HepG2 (cell line): ENCODE data around the gene ZNF20. TPM values are rescaled to one million over a fixed set of nuclear protein-coding genes. Genes with fewer than 3 reads are reported as not detected.

Experiments
- BRD4 ChIP-seq: sonication (generic); formaldehyde crosslinking; IDR thresholded peaks from 2 replicates; pipeline ENCODE4 v1.4.0; 2020; ENCODE audit warnings: missing genetic modification reagents
- CREB1 ChIP-seq, 2 experiments: fragments of 450-650 bp in 1 of 2; IDR thresholded peaks; 2 replicates each; pipeline ENCODE4 v1.6.1; 2016 to 2017; ENCODE audit warnings: control low read depth in 1 of 2, mild to moderate bottlenecking in 1 of 2, missing compliant biosample characterization in 1 of 2, missing genetic modification characterization in 1 of 2
- CSRNP1 ChIP-seq: sonication (generic); formaldehyde crosslinking; IDR thresholded peaks from 2 replicates; pipeline ENCODE4 v1.8.1; 2023; ENCODE audit warnings: mild to moderate bottlenecking, missing genetic modification reagents
- DR1 ChIP-seq: sonication (generic); formaldehyde crosslinking; IDR thresholded peaks from 2 replicates; pipeline ENCODE4 v1.8.0; 2021; ENCODE audit warnings: mild to moderate bottlenecking, missing genetic modification reagents, inconsistent platforms
- HBP1 ChIP-seq: IDR thresholded peaks from 2 replicates; pipeline ENCODE4 v1.6.1; 2016; ENCODE audit warnings: low read depth, control low read depth
- HIVEP1 ChIP-seq: sonication (generic); formaldehyde crosslinking; IDR thresholded peaks from 2 replicates; pipeline ENCODE4 v1.4.0; 2020; ENCODE audit warnings: mild to moderate bottlenecking, missing genetic modification reagents
- KMT2A ChIP-seq: sonication (generic); formaldehyde crosslinking; IDR thresholded peaks from 2 replicates; pipeline ENCODE4 v1.4.0; 2020; ENCODE audit warnings: missing genetic modification reagents
- MXI1 ChIP-seq: IDR thresholded peaks from 3 replicates; pipeline ENCODE4 v1.6.1; 2012; ENCODE audit warnings: low read depth, low read length, inconsistent platforms, borderline replicate concordance
- PAX8 ChIP-seq: sonication (generic); formaldehyde crosslinking; IDR thresholded peaks from 2 replicates; pipeline ENCODE4 v1.8.0; 2022; ENCODE audit warnings: mild to moderate bottlenecking, missing genetic modification reagents, borderline replicate concordance
- PITX1 ChIP-seq: sonication (generic); formaldehyde crosslinking; IDR thresholded peaks from 2 replicates; pipeline ENCODE4 v1.5.1; 2020; ENCODE audit warnings: mild to moderate bottlenecking, missing genetic modification reagents
- POLR2G ChIP-seq: fragments of 200-400 bp; formaldehyde crosslinking; IDR thresholded peaks from 2 replicates; pipeline ENCODE4 v1.6.1; 2018; ENCODE audit warnings: mild to moderate bottlenecking, low read depth, low read length, moderate library complexity
- SKI ChIP-seq: fragments of 450-650 bp; IDR thresholded peaks from one replicate; pipeline ENCODE4 v1.6.1; 2018; ENCODE audit warnings: mild to moderate bottlenecking; ENCODE audit not compliant: partially characterized antibody
- SMC3 ChIP-seq: IDR thresholded peaks from 2 replicates; pipeline ENCODE4 v1.6.1; 2011; ENCODE audit warnings: low read length, improper control_type of control experiment
- THAP11 ChIP-seq: IDR thresholded peaks from 2 replicates; pipeline ENCODE4 v1.6.1; 2016; ENCODE audit warnings: missing biosample characterization, missing genetic modification reagents
- ZBTB7B ChIP-seq: sonication (generic); formaldehyde crosslinking; IDR thresholded peaks from 2 replicates; pipeline ENCODE4 v1.4.0; 2020; ENCODE audit warnings: missing genetic modification reagents
- ZNF136 ChIP-seq: sonication (generic); formaldehyde crosslinking; IDR thresholded peaks from 2 replicates; pipeline ENCODE4 v1.8.1; 2022; ENCODE audit warnings: low read depth, mild to moderate bottlenecking, moderate library complexity, missing genetic modification reagents
- ZNF292 ChIP-seq: sonication (generic); formaldehyde crosslinking; IDR thresholded peaks from 2 replicates; pipeline ENCODE4 v1.8.1; 2022; ENCODE audit warnings: mild to moderate bottlenecking, low read depth, missing genetic modification reagents, borderline replicate concordance
- ZNF431 ChIP-seq: sonication (generic); formaldehyde crosslinking; IDR thresholded peaks from 2 replicates; pipeline ENCODE4 v1.9.0; 2022; ENCODE audit warnings: missing genetic modification reagents, low read depth, mild to moderate bottlenecking, borderline replicate concordance
- ZNF44 ChIP-seq: sonication (generic); formaldehyde crosslinking; IDR thresholded peaks from 2 replicates; pipeline ENCODE4 v1.5.1; 2020; ENCODE audit warnings: mild to moderate bottlenecking, missing genetic modification reagents
- ZNF451 ChIP-seq: sonication (generic); formaldehyde crosslinking; IDR thresholded peaks from 2 replicates; pipeline ENCODE4 v1.5.0; 2020; ENCODE audit warnings: mild to moderate bottlenecking, missing genetic modification reagents
- ZNF614 ChIP-seq: IDR thresholded peaks from 2 replicates; pipeline ENCODE4 v1.6.1; 2018; ENCODE audit warnings: missing biosample characterization, missing genetic modification reagents, inconsistent platforms, borderline replicate concordance
- ZNF766 ChIP-seq: sonication (generic); formaldehyde crosslinking; IDR thresholded peaks from 2 replicates; pipeline ENCODE4 v1.5.0; 2020; ENCODE audit warnings: missing genetic modification reagents, borderline replicate concordance
- ZNF768 ChIP-seq: sonication (generic); formaldehyde crosslinking; IDR thresholded peaks from 2 replicates; pipeline ENCODE4 v1.4.0; 2020; ENCODE audit warnings: missing genetic modification reagents
- ZNF883 ChIP-seq: sonication (generic); formaldehyde crosslinking; IDR thresholded peaks from 2 replicates; pipeline ENCODE4 v1.5.1; 2020; ENCODE audit warnings: mild to moderate bottlenecking, missing genetic modification reagents; ENCODE audit errors: not compliant biosample characterization
- polyA plus RNA-seq, 8 experiments: library from polyadenylated mRNA; depleted of rRNA in 3 of 8; stranded (reverse) in 7 of 8; unstranded in 1 of 8; fragments of >200 nt; fragmentation: Illumina TruSeq in 4 of 8; extraction: Trizol in 4 of 8; gene quantifications; 2 replicates each; pipeline versions ENCODE4 v1.2.1 to v1.2.3, GENCODE V29; 2011 to 2016; ENCODE audit warnings: low read depth in 4 of 8, missing spikeins in 1 of 8, mixed read lengths in 1 of 8; ENCODE audit not compliant: insufficient read depth in 1 of 8
- total RNA-seq, 5 experiments: library from RNA; depleted of rRNA; stranded (reverse); fragments of >200 nt; fragmentation: Illumina TruSeq; extraction: Trizol; gene quantifications; 2 replicates each; pipeline ENCODE4 v1.2.3, GENCODE V29; 2016; ENCODE audit warnings: low read depth in 1 of 5
- TF ChIP-seq, protein P1 (sequence below): sonication (generic); formaldehyde crosslinking; IDR thresholded peaks from 2 replicates; pipeline ENCODE4 v1.4.0; 2020; ENCODE audit warnings: missing genetic modification reagents

ZNF20 gene
- total and polyA plus RNA-seq, 2 of the 13 experiments (the other 11 are each of a cell fraction or from before 2014, with no cell fraction given) = 1.6 to 8.0 TPM

GRCh38 chr19:12162882-12163806 is 23.0 kb upstream of the ZNF20 start, which contains the start of gene ZNF136 (continued):
- TF ChIP-seq ZNF883 (CRISPR knock-in tag) = peak; percentile 79
- TF ChIP-seq SMC3 = no peak
- peak; percentile 84 for TF ChIP-seq HBP1 (CRISPR knock-in tag)
- TF ChIP-seq POLR2G = peak; percentile 85
- TF ChIP-seq BRD4 (CRISPR knock-in tag) = peak; percentile 74; the same call in 1 of the 2 replicates
- 0 out of 2 replicates have a peak, but pooled peaks have one; percentile 11 for TF ChIP-seq ZNF431 (CRISPR knock-in tag)
- TF ChIP-seq PITX1 = peak; percentile 51; the same call in 1 of the 2 replicates
- TF ChIP-seq ZBTB7B (CRISPR knock-in tag) = 0 out of 2 replicates have a peak, but pooled peaks have one; percentile 47
- peak; percentile 84; the same call in 1 of the 2 replicates for TF ChIP-seq ZNF44 (CRISPR knock-in tag)
- peak; percentile 43 for TF ChIP-seq CREB1 (IDR thresholded peaks at IDR 0.05)
- no peak; the same call in 1 of the 2 replicates for TF ChIP-seq CREB1 (CRISPR knock-in tag; IDR thresholded peaks at IDR 0.05)
- TF ChIP-seq ZNF451 = 0 out of 2 replicates have a peak, but pooled peaks have one; percentile 44
- no peak for TF ChIP-seq PAX8
- TF ChIP-seq THAP11 = peak; percentile 81
- peak; percentile 82; the same call in 1 of the 3 replicates for TF ChIP-seq MXI1
- peak; percentile 97 for TF ChIP-seq KMT2A (CRISPR knock-in tag)
- peak; percentile 47; the same call in 1 of the 2 replicates for TF ChIP-seq HIVEP1 (CRISPR knock-in tag)
- no peak for TF ChIP-seq SKI
- TF ChIP-seq ZNF768 (CRISPR knock-in tag) = peak; percentile 65; the same call in 1 of the 2 replicates
- TF ChIP-seq ZNF292 = 0 out of 2 replicates have a peak, but pooled peaks have one; percentile 28
- TF ChIP-seq ZNF766 (CRISPR knock-in tag) = peak; percentile 42; the same call in 1 of the 2 replicates
- TF ChIP-seq ZNF614 (CRISPR knock-in tag) = peak; percentile 36; the same call in 1 of the 2 replicates
- TF ChIP-seq DR1 = peak; percentile 67
- TF ChIP-seq, protein P1, sequence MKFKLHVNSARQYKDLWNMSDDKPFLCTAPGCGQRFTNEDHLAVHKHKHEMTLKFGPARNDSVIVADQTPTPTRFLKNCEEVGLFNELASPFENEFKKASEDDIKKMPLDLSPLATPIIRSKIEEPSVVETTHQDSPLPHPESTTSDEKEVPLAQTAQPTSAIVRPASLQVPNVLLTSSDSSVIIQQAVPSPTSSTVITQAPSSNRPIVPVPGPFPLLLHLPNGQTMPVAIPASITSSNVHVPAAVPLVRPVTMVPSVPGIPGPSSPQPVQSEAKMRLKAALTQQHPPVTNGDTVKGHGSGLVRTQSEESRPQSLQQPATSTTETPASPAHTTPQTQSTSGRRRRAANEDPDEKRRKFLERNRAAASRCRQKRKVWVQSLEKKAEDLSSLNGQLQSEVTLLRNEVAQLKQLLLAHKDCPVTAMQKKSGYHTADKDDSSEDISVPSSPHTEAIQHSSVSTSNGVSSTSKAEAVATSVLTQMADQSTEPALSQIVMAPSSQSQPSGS (CRISPR knock-in tag) = peak; percentile 16; the same call in 1 of the 2 replicates
- 0 out of 2 replicates have a peak, but pooled peaks have one; percentile 66 for TF ChIP-seq ZNF136 (CRISPR knock-in tag)
- TF ChIP-seq CSRNP1 (CRISPR knock-in tag) = peak; percentile 48; the same call in 1 of the 2 replicates
